WTC11 (cell line): ENCODE data around the gene C6orf163. TPM values are rescaled to one million over a fixed set of nuclear protein-coding genes. Genes with fewer than 3 reads are reported as not detected.

ENCODE experiments used
- ATAC-seq: fragments of 200-7000 bp; cut with Tn5 transposase; 2 replicates; pipeline ENCODE4 v1.10.0; 2021; ENCODE audit warnings: mild to moderate bottlenecking, moderate library complexity
- CTCF ChIA-PET: fragments of 300-600 bp; sonication (Branson Sonifier 250); formaldehyde crosslinking; loops from one replicate; lab custom pipeline; 2021; ENCODE audit warnings: antibody characterized with exemption; lab: Charles Lee
- POLR2A ChIA-PET: fragments of 350-600 bp; sonication (Branson Sonifier 250); formaldehyde crosslinking; loops from one replicate; lab custom pipeline; 2021; ENCODE audit warnings: antibody characterized with exemption; lab: Charles Lee
- DNase-seq: peaks from one replicate; pipeline ENCODE4 v3.0.0; 2021; ENCODE audit warnings: low spot score
- H3K27ac Mint-ChIP-seq: 2 replicates; pipeline ENCODE4 v1.8.0; 2021; ENCODE audit warnings: mixed read lengths
- H3K27me3 Mint-ChIP-seq: 2 replicates; pipeline ENCODE4 v1.8.0; 2021; ENCODE audit warnings: low read depth, mild to moderate bottlenecking, moderate library complexity, mixed read lengths
- H3K36me3 Mint-ChIP-seq: 2 replicates; pipeline ENCODE4 v1.8.0; 2021; ENCODE audit warnings: mixed read lengths
- H3K4me1 Mint-ChIP-seq: 2 replicates; pipeline ENCODE4 v1.8.0; 2022; ENCODE audit warnings: mixed read lengths
- H3K4me3 Mint-ChIP-seq: 2 replicates; pipeline ENCODE4 v1.8.0; 2021; ENCODE audit warnings: mild to moderate bottlenecking, moderate library complexity, mixed read lengths
- H3K9me3 Mint-ChIP-seq: 2 replicates; pipeline ENCODE4 v1.8.0; 2021; ENCODE audit warnings: mixed read lengths
- ATF2 ChIP-seq: sonication (generic); formaldehyde crosslinking; IDR thresholded peaks from 2 replicates; pipeline ENCODE4 v1.8.1; 2022; ENCODE audit warnings: low read depth, missing genetic modification reagents, borderline replicate concordance
- E2F1 ChIP-seq: sonication (generic); formaldehyde crosslinking; IDR thresholded peaks from 2 replicates; pipeline ENCODE4 v1.8.0; 2022; ENCODE audit warnings: mild to moderate bottlenecking, missing genetic modification reagents
- HMGXB4 ChIP-seq: sonication (generic); formaldehyde crosslinking; IDR thresholded peaks from 2 replicates; pipeline ENCODE4 v1.8.1; 2023; ENCODE audit warnings: mild to moderate bottlenecking, moderate library complexity, missing genetic modification reagents
- IRF1 ChIP-seq: sonication (generic); formaldehyde crosslinking; IDR thresholded peaks from 2 replicates; pipeline ENCODE4 v1.8.0; 2023; ENCODE audit warnings: missing genetic modification reagents
- PREB ChIP-seq: sonication (generic); formaldehyde crosslinking; IDR thresholded peaks from 2 replicates; pipeline ENCODE4 v1.8.1; 2022; ENCODE audit warnings: mild to moderate bottlenecking, missing genetic modification reagents, moderate library complexity, borderline replicate concordance
- PRRX2 ChIP-seq: fragments of 250-450 bp; sonication (Bioruptor Pico); IDR thresholded peaks from 2 replicates; pipeline ENCODE4 v1.8.0; 2021; ENCODE audit warnings: mild to moderate bottlenecking
- TP53 ChIP-seq: sonication (generic); formaldehyde crosslinking; IDR thresholded peaks from 2 replicates; pipeline ENCODE4 v1.8.1; 2023; ENCODE audit warnings: mild to moderate bottlenecking, missing genetic modification reagents
- USF2 ChIP-seq: sonication (generic); formaldehyde crosslinking; IDR thresholded peaks from 2 replicates; pipeline ENCODE4 v1.8.1; 2023; ENCODE audit warnings: mild to moderate bottlenecking, missing genetic modification reagents, moderate library complexity
- ZMAT4 ChIP-seq: fragments of 250-450 bp; sonication (Bioruptor Pico); IDR thresholded peaks from 2 replicates; pipeline ENCODE4 v1.9.0; 2021; ENCODE audit warnings: mild to moderate bottlenecking
- ZNF138 ChIP-seq: sonication (generic); formaldehyde crosslinking; conservative IDR thresholded peaks from 2 replicates; pipeline ENCODE4 v1.8.1; 2022; ENCODE audit warnings: mild to moderate bottlenecking, moderate library complexity, missing genetic modification reagents
- ZNF219 ChIP-seq: sonication (generic); formaldehyde crosslinking; IDR thresholded peaks from 2 replicates; pipeline ENCODE4 v1.8.0; 2023; ENCODE audit warnings: missing genetic modification reagents, mild to moderate bottlenecking, borderline replicate concordance
- ZNF416 ChIP-seq: fragments of 250-450 bp; sonication (Bioruptor Pico); IDR thresholded peaks from 2 replicates; pipeline ENCODE4 v1.9.0; 2021; ENCODE audit warnings: mild to moderate bottlenecking, inconsistent platforms
- ZNF423 ChIP-seq: fragments of 250-450 bp; sonication (Bioruptor Pico); IDR thresholded peaks from 2 replicates; pipeline ENCODE4 v2.1.2; 2022; ENCODE audit warnings: mild to moderate bottlenecking, moderate library complexity
- total RNA-seq: library from RNA; stranded (reverse); gene quantifications from 3 replicates; pipeline ENCODE4 v1.2.3, GENCODE V29; 2021

The C6orf163 gene
- total RNA-seq, 1 experiment from 2014 or later, result 2.0 TPM

- ATAC-seq (no peak), DNase-seq (no peak)
- H3K9me3 Mint-ChIP-seq, result peaks cover 31% of the 10 kb centered on the region
- H3K36me3 Mint-ChIP-seq, result peaks cover 15% of the 10 kb centered on the region
- ChIA-PET POLR2A (no interaction called here), CTCF (no interaction called here)
- no peak overlapping the region for H3K27ac Mint-ChIP-seq
- H3K4me3 Mint-ChIP-seq, result no peak overlapping the region
- H3K27me3 Mint-ChIP-seq, result 0 out of 2 replicates have a peak, but pooled peaks cover 3% of the 10 kb centered on the region
- no peak for TF ChIP-seq TP53 (CRISPR knock-in tag)
- H3K4me1 Mint-ChIP-seq, result no peaks in the 10 kb centered on the region
Observed at GRCh38 chr6:87373377-87373776, 28.8 kb downstream of the C6orf163 start.

GRCh38 chr6:87375315-87375714 is 30.7 kb downstream of the C6orf163 start:
- no peak for ATAC-seq

More at GRCh38 chr6:87375315-87375714, 30.7 kb downstream of the C6orf163 start:
- Mint-ChIP-seq H3K4me1 (no peaks in the 10 kb centered on the region), H3K36me3 (no peaks in the 10 kb centered on the region), H3K27me3 (no peaks in the 10 kb centered on the region), H3K4me3 (no peak overlapping the region), H3K9me3 (peaks cover 18% of the 10 kb centered on the region), H3K27ac (no peak overlapping the region)
- ChIA-PET POLR2A (no interaction called here), CTCF (no interaction called here)
- TF ChIP-seq ZNF423 (no peak), E2F1 (CRISPR knock-in tag) (no peak), ZNF416 (CRISPR knock-in tag) (no peak), ZNF219 (CRISPR knock-in tag) (no peak), PREB (CRISPR knock-in tag) (no peak), ATF2 (CRISPR knock-in tag) (no peak), HMGXB4 (no peak), USF2 (CRISPR knock-in tag) (no peak), PRRX2 (CRISPR knock-in tag) (no peak), IRF1 (CRISPR knock-in tag) (no peak), ZMAT4 (CRISPR knock-in tag) (no peak), ZNF138 (no peak)
- DNase-seq, result no peak
